Stimulated activated memory B cell treated with anti-CD40 and anti-IgM and Interleukin-4, amounts not matched to agents 10 μg/mL and 1 μg/mL and 100 μg/mL, for 72 hours (primary cell): Measurements from ENCODE around the gene TREML2.
"Not testable (repeated sequence)": the region's sequence is repeated elsewhere in the genome, so short reads cannot be mapped to it uniquely, and the experiment has no call there.

ENCODE experiments used
- ATAC-seq: fragments of 150-1000 bp; cut with Tn5 transposase; 2 replicates; pipeline ENCODE4 v1.10.0; 2021
- H3K27ac Mint-ChIP-seq: one replicate; pipeline ENCODE4 v1.8.0; 2022; ENCODE audit warnings: mild to moderate bottlenecking, mixed read lengths
- H3K27me3 Mint-ChIP-seq: one replicate; pipeline ENCODE4 v1.8.0; 2022; ENCODE audit warnings: mixed read lengths
- H3K36me3 Mint-ChIP-seq: one replicate; pipeline ENCODE4 v1.8.0; 2022; ENCODE audit warnings: mixed read lengths
- H3K4me1 Mint-ChIP-seq: one replicate; pipeline ENCODE4 v1.8.0; 2022; ENCODE audit warnings: mixed read lengths
- H3K4me3 Mint-ChIP-seq: one replicate; pipeline ENCODE4 v1.8.0; 2022; ENCODE audit warnings: mild to moderate bottlenecking, moderate library complexity, mixed read lengths
- H3K9me3 Mint-ChIP-seq: one replicate; pipeline ENCODE4 v1.8.0; 2022; ENCODE audit warnings: mixed read lengths

TREML2 gene, protein sequence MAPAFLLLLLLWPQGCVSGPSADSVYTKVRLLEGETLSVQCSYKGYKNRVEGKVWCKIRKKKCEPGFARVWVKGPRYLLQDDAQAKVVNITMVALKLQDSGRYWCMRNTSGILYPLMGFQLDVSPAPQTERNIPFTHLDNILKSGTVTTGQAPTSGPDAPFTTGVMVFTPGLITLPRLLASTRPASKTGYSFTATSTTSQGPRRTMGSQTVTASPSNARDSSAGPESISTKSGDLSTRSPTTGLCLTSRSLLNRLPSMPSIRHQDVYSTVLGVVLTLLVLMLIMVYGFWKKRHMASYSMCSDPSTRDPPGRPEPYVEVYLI

DNA sequence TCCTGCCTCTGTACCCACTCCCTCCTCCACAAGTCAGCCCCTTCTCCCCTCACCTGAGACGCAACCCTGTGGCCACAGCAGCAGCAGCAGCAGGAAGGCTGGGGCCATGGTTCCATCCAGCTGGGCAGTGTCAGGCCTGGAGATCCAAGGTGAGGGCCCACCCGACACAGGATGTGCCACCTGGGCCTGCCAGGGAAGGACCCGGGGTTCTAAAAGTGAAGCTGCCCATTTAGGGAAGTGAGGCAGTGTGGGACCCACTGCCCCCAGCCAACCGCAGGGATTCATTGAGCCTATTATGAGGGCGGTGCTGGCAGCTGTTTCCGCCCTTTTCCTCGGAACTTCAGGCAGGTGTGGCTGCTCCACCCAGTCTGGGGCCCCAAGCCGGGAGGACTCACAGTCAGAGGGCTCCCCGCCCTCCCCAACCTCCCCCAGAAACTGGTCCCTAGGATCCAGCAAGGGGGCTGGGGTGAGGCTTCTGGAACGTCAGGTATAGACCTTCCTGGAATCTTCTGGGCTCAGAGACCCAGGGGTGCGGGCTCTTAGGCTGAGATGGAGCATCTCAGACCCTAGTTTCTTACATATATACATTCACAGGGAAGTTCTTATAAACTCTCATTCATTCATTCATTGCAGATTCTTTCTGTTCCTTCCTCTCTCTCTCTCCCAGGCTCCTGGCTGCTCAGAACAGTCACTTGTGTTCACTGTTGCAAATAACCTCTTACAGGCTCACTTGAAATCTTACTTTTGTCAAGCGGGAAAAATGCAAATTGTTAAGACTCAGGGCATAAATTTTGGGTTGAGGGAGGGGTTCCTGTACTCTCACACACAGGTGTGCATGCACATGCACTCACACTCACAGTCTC lies at the start of gene TREML2:
Gene TREML2 (minus strand): TSS at position 249 of the 863 bp plus-strand sequence. CDS start 141 bp downstream, at position 108.
- H3K36me3 Mint-ChIP-seq: peaks cover 25% of the 10 kb centered on the region
- peaks cover 59% of the 10 kb centered on the region for H3K4me1 Mint-ChIP-seq
- H3K27ac Mint-ChIP-seq: peak within 1 kb of the TSS; percentile 87
- no peaks in the 10 kb centered on the region for H3K27me3 Mint-ChIP-seq
- no peaks in the 10 kb centered on the region for H3K9me3 Mint-ChIP-seq
- ATAC-seq: peak; percentile 86
- H3K4me3 Mint-ChIP-seq: peak within 1 kb of the TSS; percentile 67

DNA sequence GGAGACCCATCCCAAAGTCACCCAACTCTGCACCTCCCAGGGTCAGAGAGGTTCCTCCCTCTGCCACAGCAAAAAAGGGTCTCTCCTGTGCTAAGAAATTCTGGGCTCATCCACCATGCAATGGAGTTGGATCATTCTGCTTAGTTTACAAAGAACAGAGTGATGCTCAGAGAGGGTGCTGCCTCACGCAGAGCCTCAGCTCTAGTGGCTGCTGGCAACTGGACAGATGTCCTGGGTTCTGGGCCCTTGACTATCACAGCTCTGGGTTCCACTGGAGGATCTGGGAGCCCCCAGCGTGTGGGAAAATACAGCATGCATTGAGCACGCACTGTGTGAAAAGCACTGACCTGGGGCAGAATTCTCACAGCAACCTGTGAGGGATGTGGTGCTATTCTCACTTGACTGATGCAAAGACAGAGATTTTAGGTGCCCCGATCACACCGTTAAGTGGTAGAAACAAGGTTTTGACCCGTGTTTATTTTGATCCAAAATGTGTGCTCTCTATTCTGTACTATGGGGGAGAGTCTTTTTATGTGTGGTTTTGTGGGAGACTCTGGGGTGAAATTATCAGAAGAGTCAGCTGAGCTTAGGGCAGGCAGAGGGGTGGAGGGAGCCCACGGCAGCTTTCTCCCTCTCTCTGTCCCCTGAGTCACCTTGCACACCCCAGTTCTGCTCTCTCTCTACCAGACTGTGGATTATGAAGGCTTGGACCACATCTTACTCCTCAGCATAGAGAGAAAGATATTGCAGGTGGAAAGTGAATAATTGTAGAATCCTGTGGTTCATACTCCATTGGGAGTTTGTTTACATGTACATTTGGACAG lies 47.1 kb upstream of the TREML2 start:
- ATAC-seq: no peak
- no peaks in the 10 kb centered on the region for H3K9me3 Mint-ChIP-seq
- no peak overlapping the region for H3K27ac Mint-ChIP-seq
- H3K36me3 Mint-ChIP-seq: no peaks in the 10 kb centered on the region
- no peaks in the 10 kb centered on the region for H3K4me1 Mint-ChIP-seq
- H3K4me3 Mint-ChIP-seq: no peak overlapping the region
- peaks cover 16% of the 10 kb centered on the region for H3K27me3 Mint-ChIP-seq

- peak; percentile 34 for ATAC-seq
- Mint-ChIP-seq H3K9me3 (no peaks in the 10 kb centered on the region), H3K27ac (no peak overlapping the region)
Measured at GRCh38 chr6:41247288-41247865, 46.4 kb upstream of the TREML2 start.

GRCh38 chr6:41246529-41246928 lies 45.6 kb upstream of the TREML2 start:
- H3K27ac Mint-ChIP-seq, H3K36me3 Mint-ChIP-seq, H3K4me1 Mint-ChIP-seq, ATAC-seq, H3K27me3 Mint-ChIP-seq, H3K9me3 Mint-ChIP-seq, H3K4me3 Mint-ChIP-seq: not testable (repeated sequence)

More at GRCh38 chr6:41247288-41247865, 46.4 kb upstream of the TREML2 start:
- H3K4me1 Mint-ChIP-seq: no peaks in the 10 kb centered on the region
- H3K27me3 Mint-ChIP-seq: peaks cover 10% of the 10 kb centered on the region
- no peaks in the 10 kb centered on the region for H3K36me3 Mint-ChIP-seq
- no peak overlapping the region for H3K4me3 Mint-ChIP-seq

DNA sequence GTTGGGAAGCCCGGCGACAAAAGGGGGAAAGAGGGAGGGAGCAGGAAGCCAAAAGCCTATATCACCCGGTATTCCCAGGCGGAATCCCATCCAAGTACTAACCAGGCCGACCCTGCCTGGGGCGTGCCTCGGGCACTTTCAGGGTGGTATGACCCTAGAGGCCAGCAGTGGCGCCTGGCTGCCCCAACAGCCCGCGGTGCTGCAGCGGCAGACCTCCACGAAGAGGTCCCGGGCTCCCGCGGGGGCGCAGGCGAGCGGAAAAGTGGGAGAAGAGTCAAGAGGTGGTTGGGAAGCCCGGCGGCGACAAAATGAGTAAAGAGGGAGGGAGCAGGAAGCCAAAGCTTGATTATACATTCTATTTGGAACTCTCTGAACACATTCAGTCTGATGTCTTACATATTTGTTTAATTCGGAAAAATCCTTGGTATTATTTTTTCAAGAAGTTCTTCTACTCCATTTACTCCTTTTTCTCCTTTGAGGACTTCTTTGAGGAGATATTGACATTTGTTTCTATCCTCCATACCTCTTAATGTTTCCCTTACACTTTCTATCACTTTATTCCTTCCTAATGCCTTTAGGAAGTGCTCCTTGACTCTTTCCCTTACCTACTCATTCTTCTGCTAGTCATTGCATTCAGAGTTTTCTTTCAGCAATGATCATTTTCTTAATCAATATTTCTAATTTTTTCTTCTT lies 38.7 kb upstream of the TREML2 start:
- H3K27me3 Mint-ChIP-seq: peaks cover 34% of the 10 kb centered on the region
- no peak overlapping the region for H3K4me3 Mint-ChIP-seq
- peaks cover 6% of the 10 kb centered on the region for H3K4me1 Mint-ChIP-seq
- H3K36me3 Mint-ChIP-seq: no peaks in the 10 kb centered on the region
- no peak overlapping the region for H3K27ac Mint-ChIP-seq
- H3K9me3 Mint-ChIP-seq: no peaks in the 10 kb centered on the region
- no peak for ATAC-seq

DNA sequence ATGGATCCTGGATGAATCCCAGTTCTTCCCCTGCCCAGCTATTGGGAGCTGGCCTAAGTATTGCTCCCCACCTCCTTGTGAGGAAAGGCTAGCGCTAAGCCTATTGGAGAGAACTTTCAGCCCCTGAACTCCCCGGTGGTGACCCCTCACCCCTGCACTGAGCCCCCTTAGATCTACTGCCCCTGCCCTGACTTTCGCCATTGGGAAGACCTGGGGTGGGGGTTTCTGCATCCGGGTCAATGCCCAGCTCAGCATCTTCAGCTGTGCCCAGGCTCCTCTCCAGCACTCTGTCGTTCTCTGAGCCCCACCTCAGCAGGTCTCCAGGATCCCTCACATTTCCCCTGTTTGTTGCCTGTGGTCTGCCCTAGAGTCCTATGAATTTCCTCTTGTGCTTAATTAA lies 36.2 kb upstream of the TREML2 start:
- no peak overlapping the region for H3K27ac Mint-ChIP-seq
- no peak overlapping the region for H3K4me3 Mint-ChIP-seq
- no peak for ATAC-seq
- peaks cover 6% of the 10 kb centered on the region for H3K4me1 Mint-ChIP-seq
- no peaks in the 10 kb centered on the region for H3K36me3 Mint-ChIP-seq
- H3K9me3 Mint-ChIP-seq: no peaks in the 10 kb centered on the region
- H3K27me3 Mint-ChIP-seq: peaks cover 34% of the 10 kb centered on the region

DNA sequence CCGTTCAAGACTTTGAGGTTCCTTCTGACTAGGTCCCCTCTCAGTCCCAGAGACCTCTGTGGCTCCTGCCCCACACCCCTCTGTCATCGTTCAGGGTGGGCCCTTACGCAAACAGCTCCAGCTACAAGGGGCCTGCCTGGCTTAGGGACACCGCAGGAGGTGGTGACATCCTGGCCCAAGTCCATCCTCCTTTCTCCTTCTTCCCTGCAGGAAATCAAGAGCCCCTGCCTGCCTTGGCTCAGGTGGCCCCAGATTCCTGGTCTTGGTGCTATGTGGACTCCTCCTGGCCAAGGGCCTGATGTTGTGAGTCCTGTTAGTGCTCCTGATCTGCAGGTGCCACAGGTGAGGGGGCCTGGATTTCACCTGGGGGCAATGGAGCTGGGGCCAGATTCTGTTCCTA lies 35.3 kb upstream of the TREML2 start:
- peaks cover 6% of the 10 kb centered on the region for H3K4me1 Mint-ChIP-seq
- H3K9me3 Mint-ChIP-seq: no peaks in the 10 kb centered on the region
- H3K27ac Mint-ChIP-seq: no peak overlapping the region
- no peaks in the 10 kb centered on the region for H3K36me3 Mint-ChIP-seq
- peak; percentile 45 for ATAC-seq
- H3K27me3 Mint-ChIP-seq: peaks cover 34% of the 10 kb centered on the region
- H3K4me3 Mint-ChIP-seq: no peak overlapping the region

DNA sequence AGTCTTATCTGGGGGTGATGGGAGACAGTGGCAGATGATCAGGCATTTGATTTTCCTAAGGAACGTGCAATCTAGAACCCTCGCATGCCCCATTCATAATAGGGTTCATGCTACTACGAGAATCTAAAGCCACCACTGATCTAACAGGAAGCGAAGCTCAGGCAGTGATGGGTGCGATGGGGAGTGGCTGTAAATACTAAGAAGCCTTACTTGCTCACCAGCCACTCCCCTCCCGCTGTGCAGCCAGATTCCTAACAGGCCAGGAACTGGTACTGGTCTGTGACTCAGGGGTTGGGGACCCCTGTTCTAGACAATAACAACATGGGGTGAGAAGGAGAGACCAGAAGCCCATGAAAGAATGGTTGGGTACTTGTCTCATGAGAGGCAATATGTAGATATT lies 31.7 kb upstream of the TREML2 start:
- Mint-ChIP-seq H3K9me3 (no peaks in the 10 kb centered on the region), H3K27ac (no peak overlapping the region), H3K27me3 (peaks cover 23% of the 10 kb centered on the region), H3K4me1 (peaks cover 22% of the 10 kb centered on the region), H3K36me3 (no peaks in the 10 kb centered on the region), H3K4me3 (no peak overlapping the region)
- ATAC-seq: no peak

GRCh38 chr6:41231246-41231645 lies 30.3 kb upstream of the TREML2 start:
- Mint-ChIP-seq H3K36me3 (no peaks in the 10 kb centered on the region), H3K27me3 (peaks cover 17% of the 10 kb centered on the region), H3K27ac (no peak overlapping the region), H3K4me3 (no peak overlapping the region), H3K9me3 (no peaks in the 10 kb centered on the region), H3K4me1 (peaks cover 24% of the 10 kb centered on the region)
- no peak for ATAC-seq

DNA sequence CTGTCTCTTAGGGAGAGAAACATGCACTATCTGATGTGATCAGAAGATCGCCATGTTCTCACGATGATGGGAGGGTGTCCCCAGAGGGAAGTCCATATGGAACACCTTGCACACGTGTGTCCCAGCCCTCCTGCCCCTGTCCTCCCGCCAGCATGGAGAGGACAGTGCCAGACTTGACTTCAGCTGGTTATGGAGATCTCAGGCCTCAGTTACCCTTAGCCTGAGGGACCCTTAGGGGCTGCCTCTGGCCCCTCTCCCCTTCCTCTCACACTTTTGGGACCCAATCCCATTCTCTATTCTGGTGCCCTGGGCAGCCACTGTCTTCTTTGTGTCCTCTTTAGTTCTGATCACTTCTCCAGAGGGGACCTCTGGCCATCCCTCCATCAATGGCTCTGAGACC lies 28.8 kb upstream of the TREML2 start:
- Mint-ChIP-seq H3K36me3 (no peaks in the 10 kb centered on the region), H3K4me3 (no peak overlapping the region), H3K27ac (no peak overlapping the region), H3K9me3 (no peaks in the 10 kb centered on the region), H3K27me3 (peaks cover 26% of the 10 kb centered on the region), H3K4me1 (peaks cover 25% of the 10 kb centered on the region)
- no peak for ATAC-seq

- peaks cover 31% of the 10 kb centered on the region for H3K4me1 Mint-ChIP-seq
- no peak for ATAC-seq
- no peaks in the 10 kb centered on the region for H3K9me3 Mint-ChIP-seq
- H3K4me3 Mint-ChIP-seq: no peak overlapping the region
- no peaks in the 10 kb centered on the region for H3K36me3 Mint-ChIP-seq
- peaks cover 35% of the 10 kb centered on the region for H3K27me3 Mint-ChIP-seq
- peak overlapping the region; percentile 76 for H3K27ac Mint-ChIP-seq
Measured at GRCh38 chr6:41228616-41229015, 27.7 kb upstream of the TREML2 start.

DNA sequence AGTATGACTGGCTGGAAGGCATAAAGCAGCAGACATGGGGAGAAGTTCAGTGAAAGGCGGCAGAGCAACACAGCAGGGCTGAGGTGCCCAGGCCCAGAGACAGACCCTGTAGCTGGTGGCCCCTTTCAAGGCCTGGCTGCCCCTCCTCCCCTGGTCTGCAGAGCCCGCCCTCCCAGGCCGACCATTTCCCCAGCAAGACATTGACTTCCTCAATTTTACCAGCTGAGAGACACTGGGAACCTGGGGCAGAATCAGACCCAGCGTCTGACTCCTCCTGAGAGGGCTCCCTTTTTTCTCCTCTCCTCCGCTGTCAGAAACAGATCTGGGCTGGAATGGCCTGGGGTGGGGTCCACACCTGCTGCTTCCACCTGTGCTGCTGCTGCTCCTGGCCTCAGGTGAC lies 27.1 kb upstream of the TREML2 start, which contains the start of gene TREML4:
Gene TREML4 (plus strand): TSS at position 254 of the 400 bp plus-strand sequence. CDS start 79 bp downstream, at position 333.
- H3K27me3 Mint-ChIP-seq: peaks cover 35% of the 10 kb centered on the region

DNA sequence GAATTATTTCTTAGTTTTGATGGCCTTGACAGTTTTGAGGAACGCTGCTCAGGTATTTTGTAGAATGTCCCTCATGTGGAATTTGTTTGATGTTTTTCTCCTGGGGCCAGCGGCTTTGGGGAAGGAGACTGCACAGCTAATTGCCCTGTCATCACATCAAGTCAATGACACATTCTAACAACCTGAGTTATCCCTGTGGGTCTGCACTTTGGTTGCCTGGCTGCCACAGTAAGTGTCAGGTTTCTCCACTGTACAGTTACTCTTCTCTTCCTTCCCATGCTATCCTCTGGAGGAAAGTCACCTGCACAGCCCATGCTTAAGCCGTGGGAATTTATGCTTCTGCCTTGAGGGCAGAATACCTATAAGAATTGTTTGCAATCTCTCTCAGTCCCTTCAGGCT lies 25.8 kb upstream of the TREML2 start:
- no peak overlapping the region for H3K27ac Mint-ChIP-seq
- no peak for ATAC-seq
- H3K4me3 Mint-ChIP-seq: no peak overlapping the region
- peaks cover 31% of the 10 kb centered on the region for H3K4me1 Mint-ChIP-seq
- no peaks in the 10 kb centered on the region for H3K36me3 Mint-ChIP-seq
- no peaks in the 10 kb centered on the region for H3K9me3 Mint-ChIP-seq
- H3K27me3 Mint-ChIP-seq: peaks cover 35% of the 10 kb centered on the region

More for the DNA sequence above, 27.1 kb upstream of the TREML2 start, which contains the start of gene TREML4:
- peaks cover 31% of the 10 kb centered on the region for H3K4me1 Mint-ChIP-seq
- ATAC-seq: peak; percentile 72
- H3K27ac Mint-ChIP-seq: peak within 1 kb of the TSS; percentile 76
- H3K9me3 Mint-ChIP-seq: no peaks in the 10 kb centered on the region
- H3K36me3 Mint-ChIP-seq: no peaks in the 10 kb centered on the region
- H3K4me3 Mint-ChIP-seq: no peak within 1 kb of the TSS

GRCh38 chr6:41224800-41225199 lies 23.9 kb upstream of the TREML2 start:
- peaks cover 31% of the 10 kb centered on the region for H3K4me1 Mint-ChIP-seq
- H3K4me3 Mint-ChIP-seq: no peak overlapping the region
- H3K36me3 Mint-ChIP-seq: no peaks in the 10 kb centered on the region
- H3K27me3 Mint-ChIP-seq: peaks cover 35% of the 10 kb centered on the region
- no peak overlapping the region for H3K27ac Mint-ChIP-seq
- H3K9me3 Mint-ChIP-seq: peaks cover 3% of the 10 kb centered on the region
- no peak for ATAC-seq
